HG03135 (cell line): ENCODE data around the gene CNNM2.
A peak's percentile ranks its signal among the peaks of the same experiment; 100 is the strongest.
"Not testable (repeated sequence)": the region's sequence is repeated elsewhere in the genome, so short reads cannot be mapped to it uniquely, and the experiment has no call there.

Experiments used
- ATAC-seq: cut with Tn5 transposase; IDR thresholded peaks from one replicate; pipeline ENCODE4 v1.9.1; 2021; ENCODE audit warnings: mild to moderate bottlenecking, moderate library complexity; ENCODE audit not compliant: unreplicated experiment

Gene CNNM2

GRCh38 chr10:103021900-103022293, 103.8 kb downstream of the CNNM2 start:
- ATAC-seq = no peak

- no peak for ATAC-seq
Measured at GRCh38 chr10:103025696-103026095, 107.6 kb downstream of the CNNM2 start.

GRCh38 chr10:103038570-103038969, 120.5 kb downstream of the CNNM2 start:
- no peak for ATAC-seq

GRCh38 chr10:103040418-103040817, 122.3 kb downstream of the CNNM2 start:
- ATAC-seq = no peak

GRCh38 chr10:103041391-103041790, 123.3 kb downstream of the CNNM2 start:
- no peak for ATAC-seq

GRCh38 chr10:103042129-103042528, 124.0 kb downstream of the CNNM2 start:
- no peak for ATAC-seq

GRCh38 chr10:103042908-103043307, 124.8 kb downstream of the CNNM2 start:
- no peak for ATAC-seq

- no peak for ATAC-seq
Measured at GRCh38 chr10:103044942-103045489, 126.9 kb downstream of the CNNM2 start.

GRCh38 chr10:103045961-103046360, 127.9 kb downstream of the CNNM2 start:
- no peak for ATAC-seq

GRCh38 chr10:103047381-103047780, 129.3 kb downstream of the CNNM2 start:
- no peak for ATAC-seq

- ATAC-seq = no peak
Measured at GRCh38 chr10:103049237-103049636, 131.1 kb downstream of the CNNM2 start.

- ATAC-seq = peak; percentile 88
Measured at GRCh38 chr10:103053659-103054581, 135.8 kb downstream of the CNNM2 start.

GRCh38 chr10:103054621-103055020, 136.5 kb downstream of the CNNM2 start:
- no peak for ATAC-seq

GRCh38 chr10:103055105-103055504, 137.0 kb downstream of the CNNM2 start:
- no peak for ATAC-seq

GRCh38 chr10:103058034-103058433, 139.9 kb downstream of the CNNM2 start:
- ATAC-seq = no peak

GRCh38 chr10:103060575-103060974, 142.5 kb downstream of the CNNM2 start:
- ATAC-seq = no peak

GRCh38 chr10:103062854-103063590, 144.9 kb downstream of the CNNM2 start:
- no peak for ATAC-seq

GRCh38 chr10:103064956-103065355, 146.9 kb downstream of the CNNM2 start:
- no peak for ATAC-seq

- no peak for ATAC-seq
Measured at GRCh38 chr10:103066141-103067098, 148.3 kb downstream of the CNNM2 start.

- not testable (repeated sequence) for ATAC-seq
Measured at GRCh38 chr10:103067099-103067477, 149.0 kb downstream of the CNNM2 start.

- no peak for ATAC-seq
Measured at GRCh38 chr10:103067484-103067883, 149.4 kb downstream of the CNNM2 start.
